Mesendoderm (in vitro differentiated cells): Measurements from ENCODE around the gene AGT.
"Not testable (repeated sequence)": the region's sequence is repeated elsewhere in the genome, so short reads cannot be mapped to it uniquely, and the experiment has no call there.

ENCODE experiments used
- DNase-seq: peaks from one replicate; pipeline ENCODE4 v3.0.0; 2013
- H2AK5ac ChIP-seq: 2 replicates; pipeline ENCODE4 v1.6.1; 2013; ENCODE audit warnings: low read length, inconsistent platforms
- H2BK120ac ChIP-seq: 2 replicates; pipeline ENCODE4 v1.6.1; 2013; ENCODE audit warnings: low read depth, mild to moderate bottlenecking, low read length, moderate library complexity, mixed read lengths
- H2BK15ac ChIP-seq: replicated peaks from 2 replicates; pipeline ENCODE4 v1.6.1; 2013; ENCODE audit warnings: low read depth, mild to moderate bottlenecking, moderate library complexity
- H2BK5ac ChIP-seq: 2 replicates; pipeline ENCODE4 v1.6.1; 2013; ENCODE audit warnings: low read length, inconsistent platforms
- H3K18ac ChIP-seq: 2 replicates; pipeline ENCODE4 v1.6.1; 2013; ENCODE audit warnings: mild to moderate bottlenecking, low read length, mixed read lengths
- H3K23ac ChIP-seq: one replicate; pipeline ENCODE4 v1.6.1; 2013; ENCODE audit warnings: low read length
- H3K27ac ChIP-seq: 2 replicates; pipeline ENCODE4 v1.5.1; 2013; ENCODE audit warnings: low read depth, mild to moderate bottlenecking, inconsistent platforms, low read length, moderate library complexity
- H3K27me3 ChIP-seq: 2 replicates; pipeline ENCODE4 v1.6.1; 2013; ENCODE audit warnings: low read length, control low read depth, mild to moderate bottlenecking, inconsistent platforms; ENCODE audit not compliant: insufficient read depth, poor library complexity
- H3K36me3 ChIP-seq: 2 replicates; pipeline ENCODE4 v1.6.1; 2013; ENCODE audit warnings: low read length, inconsistent platforms; ENCODE audit not compliant: control insufficient read depth, insufficient read depth
- H3K4ac ChIP-seq: one replicate; pipeline ENCODE4 v1.6.1; 2013; ENCODE audit warnings: low read depth, mild to moderate bottlenecking, low read length, moderate library complexity
- H3K4me1 ChIP-seq: 2 replicates; pipeline ENCODE4 v1.6.1; 2013; ENCODE audit warnings: low read depth, low read length, inconsistent platforms; ENCODE audit not compliant: control insufficient read depth
- H3K4me2 ChIP-seq: 2 replicates; pipeline ENCODE4 v1.6.1; 2013; ENCODE audit warnings: low read length
- H3K4me3 ChIP-seq: 2 replicates; pipeline ENCODE4 v1.5.1; 2013; ENCODE audit warnings: mild to moderate bottlenecking, low read length
- H3K56ac ChIP-seq: one replicate; pipeline ENCODE4 v1.6.1; 2013; ENCODE audit warnings: low read length
- H3K79me1 ChIP-seq: 2 replicates; pipeline ENCODE4 v1.6.1; 2013; ENCODE audit warnings: low read length, inconsistent platforms
- H3K79me2 ChIP-seq: 2 replicates; pipeline ENCODE4 v1.6.1; 2013; ENCODE audit warnings: mild to moderate bottlenecking, low read length; ENCODE audit not compliant: control insufficient read depth, insufficient read depth
- H3K9ac ChIP-seq: 2 replicates; pipeline ENCODE4 v1.6.1; 2013; ENCODE audit warnings: low read length, inconsistent platforms
- H4K5ac ChIP-seq: one replicate; pipeline ENCODE4 v1.6.1; 2013; ENCODE audit warnings: low read length
- H4K8ac ChIP-seq: one replicate; pipeline ENCODE4 v1.6.1; 2013; ENCODE audit warnings: low read depth, mild to moderate bottlenecking, control low read depth, low read length, moderate library complexity
- WGBS: extraction: QIAGEN DNeasy Blood & Tissue Kit; methylation state at CpG from one replicate; pipeline ENCODE4 v1.1.7; 2013; ENCODE audit warnings: low lambda C conversion rate, missing lambda C conversion rate; ENCODE audit not compliant: insufficient coverage; ENCODE audit errors: extremely low coverage; 5-methylcytosine and 5-hydroxymethylcytosine counted together

AGT gene

DNA sequence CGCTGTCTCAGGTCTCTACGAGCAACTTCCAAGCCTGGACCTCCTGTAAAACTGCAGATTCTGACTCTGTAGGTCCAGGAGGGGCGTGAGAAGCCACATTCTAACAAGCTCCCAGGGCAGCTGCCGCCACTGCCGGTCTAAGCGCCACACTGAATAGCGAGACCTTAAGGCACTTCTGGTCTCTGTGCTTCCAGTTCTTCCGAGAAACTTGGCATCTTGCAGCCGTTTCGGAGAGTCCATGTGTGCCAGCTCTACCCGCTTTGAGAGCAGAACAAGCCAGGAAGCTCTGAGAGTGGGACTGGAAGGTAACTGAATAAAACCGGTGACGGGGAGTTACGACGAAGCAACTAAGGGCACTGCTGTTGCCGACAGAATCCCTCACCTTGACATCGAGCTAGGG, 12.5 kb downstream of the AGT start:
- H3K79me1 ChIP-seq, result no peaks in the 10 kb centered on the region
- no peak overlapping the region for H3K27ac ChIP-seq
- no peak overlapping the region for H3K4me3 ChIP-seq
- no peak overlapping the region for H3K18ac ChIP-seq
- H2AK5ac ChIP-seq, result no peak overlapping the region
- H3K9ac ChIP-seq, result no peak overlapping the region
- H3K79me2 ChIP-seq, result no peaks in the 10 kb centered on the region
- no peak overlapping the region for H4K5ac ChIP-seq
- H3K4me1 ChIP-seq, result no peaks in the 10 kb centered on the region
- DNase-seq, result no peak
- H2BK5ac ChIP-seq, result no peak overlapping the region
- no peak overlapping the region for H3K4me2 ChIP-seq
- WGBS, result no CpG with 5 or more reads among the region's 17 CpGs
- H2BK120ac ChIP-seq, result no peak overlapping the region
- H3K56ac ChIP-seq, result no peak overlapping the region
- H3K36me3 ChIP-seq, result no peaks in the 10 kb centered on the region
- no peak overlapping the region for H3K4ac ChIP-seq
- no peak overlapping the region for H3K23ac ChIP-seq
- H3K27me3 ChIP-seq, result no peaks in the 10 kb centered on the region
- H2BK15ac ChIP-seq, result no peak overlapping the region
- no peak overlapping the region for H4K8ac ChIP-seq

DNA sequence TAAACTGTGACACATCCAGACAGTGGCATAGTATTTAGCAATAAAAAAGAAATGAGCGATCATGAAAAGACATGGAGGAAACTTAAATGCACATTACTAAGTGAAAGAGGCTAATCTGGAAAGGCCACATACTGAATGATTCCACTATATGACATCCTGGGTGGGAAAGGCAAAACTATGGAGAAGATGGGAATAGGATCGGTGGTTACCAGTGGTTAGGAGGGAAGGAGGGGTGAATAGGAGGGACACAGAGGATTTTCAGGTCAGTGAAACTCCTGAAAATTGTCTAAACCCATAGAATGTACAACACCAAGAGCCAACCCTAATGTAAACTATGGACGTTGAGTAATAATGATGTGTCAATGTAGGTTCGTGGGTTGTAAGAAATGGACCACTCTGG, 13.8 kb downstream of the AGT start:
- no peak overlapping the region for H3K4me3 ChIP-seq
- no peak overlapping the region for H2BK120ac ChIP-seq
- DNase-seq, result no peak
- no peaks in the 10 kb centered on the region for H3K4me1 ChIP-seq
- H3K27me3 ChIP-seq, result no peaks in the 10 kb centered on the region
- H2BK5ac ChIP-seq, result no peak overlapping the region
- no CpG with 5 or more reads among the region's 4 CpGs for WGBS
- H3K79me1 ChIP-seq, result no peaks in the 10 kb centered on the region
- H4K8ac ChIP-seq, result no peak overlapping the region
- H3K4me2 ChIP-seq, result no peak overlapping the region
- H2AK5ac ChIP-seq, result no peak overlapping the region
- no peak overlapping the region for H3K4ac ChIP-seq
- H4K5ac ChIP-seq, result no peak overlapping the region
- H3K56ac ChIP-seq, result no peak overlapping the region
- H3K79me2 ChIP-seq, result no peaks in the 10 kb centered on the region
- no peak overlapping the region for H2BK15ac ChIP-seq
- no peak overlapping the region for H3K9ac ChIP-seq
- H3K27ac ChIP-seq, result no peak overlapping the region
- H3K18ac ChIP-seq, result no peak overlapping the region
- no peaks in the 10 kb centered on the region for H3K36me3 ChIP-seq
- H3K23ac ChIP-seq, result no peak overlapping the region

DNA sequence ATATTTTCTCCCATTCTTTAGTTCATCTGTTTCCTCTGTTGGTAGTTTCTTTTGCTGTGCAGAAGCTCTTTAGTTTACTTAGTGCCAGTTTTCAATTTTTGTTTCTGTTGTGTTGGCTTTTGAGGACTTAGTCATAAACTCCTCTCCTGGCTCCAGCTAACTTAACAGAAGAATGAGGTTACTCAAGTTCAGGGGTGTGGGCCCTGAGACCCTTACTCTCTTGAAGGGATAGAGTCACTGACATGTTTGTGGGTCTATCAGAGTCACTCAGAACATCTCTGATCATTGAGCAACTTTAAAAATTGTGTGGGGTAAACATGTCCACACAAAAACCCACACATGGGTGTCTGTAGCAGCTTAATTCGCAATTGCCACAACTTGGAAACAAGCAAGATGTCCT, 14.2 kb downstream of the AGT start:
- no peaks in the 10 kb centered on the region for H3K79me1 ChIP-seq
- H4K8ac ChIP-seq, result no peak overlapping the region
- no peaks in the 10 kb centered on the region for H3K4me1 ChIP-seq
- H3K4me2 ChIP-seq, result no peak overlapping the region
- no peak overlapping the region for H2BK120ac ChIP-seq
- no peak overlapping the region for H3K18ac ChIP-seq
- H3K27me3 ChIP-seq, result no peaks in the 10 kb centered on the region
- no peak overlapping the region for H2BK5ac ChIP-seq
- H3K4me3 ChIP-seq, result no peak overlapping the region
- no peak overlapping the region for H3K56ac ChIP-seq
- H3K79me2 ChIP-seq, result no peaks in the 10 kb centered on the region
- no peak overlapping the region for H3K4ac ChIP-seq
- no CpG with 5 or more reads among the region's 1 CpG for WGBS
- H4K5ac ChIP-seq, result no peak overlapping the region
- H3K23ac ChIP-seq, result no peak overlapping the region
- H3K9ac ChIP-seq, result no peak overlapping the region
- no peak overlapping the region for H2BK15ac ChIP-seq
- H3K27ac ChIP-seq, result no peak overlapping the region
- no peaks in the 10 kb centered on the region for H3K36me3 ChIP-seq
- no peak overlapping the region for H2AK5ac ChIP-seq
- DNase-seq, result no peak

GRCh38 chr1:230698964-230699363, 15.0 kb downstream of the AGT start:
- H3K27ac ChIP-seq, H2AK5ac ChIP-seq, H3K79me1 ChIP-seq, H3K4me1 ChIP-seq, H3K56ac ChIP-seq, H3K27me3 ChIP-seq, H3K18ac ChIP-seq, H2BK120ac ChIP-seq, H2BK5ac ChIP-seq, H4K5ac ChIP-seq, H3K36me3 ChIP-seq, H3K23ac ChIP-seq, H3K4me2 ChIP-seq, H2BK15ac ChIP-seq, H3K4me3 ChIP-seq, H4K8ac ChIP-seq, DNase-seq, H3K9ac ChIP-seq, H3K4ac ChIP-seq, H3K79me2 ChIP-seq: not testable (repeated sequence)

GRCh38 chr1:230698130-230698529, 15.8 kb downstream of the AGT start:
- Histone ChIP-seq H3K18ac (no peak overlapping the region), H3K23ac (no peak overlapping the region), H2AK5ac (no peak overlapping the region), H4K5ac (no peak overlapping the region), H3K27me3 (no peaks in the 10 kb centered on the region), H4K8ac (no peak overlapping the region), H3K79me1 (no peaks in the 10 kb centered on the region), H3K79me2 (no peaks in the 10 kb centered on the region), H2BK120ac (no peak overlapping the region), H3K9ac (no peak overlapping the region), H2BK5ac (no peak overlapping the region), H2BK15ac (no peak overlapping the region), H3K4me2 (no peak overlapping the region), H3K56ac (no peak overlapping the region), H3K36me3 (no peaks in the 10 kb centered on the region), H3K4me3 (no peak overlapping the region), H3K4me1 (no peaks in the 10 kb centered on the region), H3K27ac (no peak overlapping the region), H3K4ac (no peak overlapping the region)
- WGBS, result no CpG with 5 or more reads among the region's 14 CpGs
- DNase-seq, result no peak

DNA sequence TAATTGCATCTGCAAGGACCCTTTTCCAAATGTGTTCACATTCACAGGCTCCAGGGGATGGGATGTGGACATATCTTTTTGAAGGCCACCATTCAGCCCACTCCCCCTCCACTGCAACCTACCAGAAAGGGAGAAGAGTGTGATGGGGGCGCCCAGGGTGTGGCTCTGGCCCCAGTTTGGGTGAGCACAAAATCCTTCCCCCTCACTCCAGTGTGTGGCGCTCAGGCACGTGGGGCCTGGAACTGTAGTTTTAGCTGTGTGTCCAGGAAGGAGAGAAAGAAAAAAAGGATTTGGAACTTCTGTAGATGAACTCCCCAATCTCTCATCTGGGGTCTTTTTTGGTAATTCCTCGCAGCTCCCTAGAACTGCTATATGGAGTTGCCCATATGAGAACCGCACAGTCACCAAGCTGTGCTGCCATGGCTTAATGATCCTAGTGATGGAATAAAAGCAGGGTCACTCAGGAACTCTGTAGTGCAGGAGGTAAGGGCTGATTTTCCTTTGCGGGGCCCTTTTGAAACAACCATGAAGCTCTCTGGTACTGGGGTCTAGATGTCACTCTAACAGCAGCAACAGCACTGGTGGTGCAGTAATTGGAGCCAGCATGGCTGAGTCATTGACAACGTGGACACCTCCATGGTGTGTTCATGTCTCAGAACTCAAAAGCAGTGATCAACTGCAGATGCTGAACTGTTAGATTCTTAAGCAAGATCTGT, 17.0 kb downstream of the AGT start:
- H3K4me3 ChIP-seq, result no peak overlapping the region
- no peak overlapping the region for H3K18ac ChIP-seq
- H3K36me3 ChIP-seq, result peaks cover 2% of the 10 kb centered on the region
- no peak overlapping the region for H2BK5ac ChIP-seq
- no peak overlapping the region for H4K8ac ChIP-seq
- H4K5ac ChIP-seq, result no peak overlapping the region
- no peak overlapping the region for H2AK5ac ChIP-seq
- no CpG with 5 or more reads among the region's 7 CpGs for WGBS
- H2BK120ac ChIP-seq, result no peak overlapping the region
- no peak overlapping the region for H3K9ac ChIP-seq
- H2BK15ac ChIP-seq, result no peak overlapping the region
- no peak overlapping the region for H3K27ac ChIP-seq
- H3K56ac ChIP-seq, result no peak overlapping the region
- DNase-seq, result no peak
- no peak overlapping the region for H3K4ac ChIP-seq
- H3K4me1 ChIP-seq, result no peaks in the 10 kb centered on the region
- H3K27me3 ChIP-seq, result no peaks in the 10 kb centered on the region
- H3K4me2 ChIP-seq, result no peak overlapping the region
- H3K79me2 ChIP-seq, result no peaks in the 10 kb centered on the region
- H3K79me1 ChIP-seq, result no peaks in the 10 kb centered on the region
- no peak overlapping the region for H3K23ac ChIP-seq
